ENCODE data around the gene CCND1.

DNA sequence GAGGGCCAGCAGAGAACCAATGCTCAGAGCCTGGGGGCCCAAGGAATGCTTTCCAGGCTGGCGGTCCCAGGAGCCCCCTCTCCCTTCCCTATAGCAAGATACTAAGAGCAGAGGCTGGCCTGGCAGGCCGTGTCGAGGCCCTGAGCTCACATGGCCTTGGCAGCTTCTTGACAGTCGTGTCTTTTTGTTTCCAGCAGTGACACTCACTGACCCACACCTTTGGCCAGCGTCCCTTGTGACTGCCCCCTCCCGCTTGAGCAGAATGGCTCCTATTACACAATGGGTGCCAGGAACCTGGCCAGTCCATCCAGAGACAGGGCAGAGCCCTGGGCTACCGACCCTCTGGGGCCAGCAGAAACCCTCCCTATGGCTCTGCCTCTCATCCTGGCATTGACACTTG lies 6.4 kb upstream of the CCND1 start:
- TF ChIP-seq, protein P1, sequence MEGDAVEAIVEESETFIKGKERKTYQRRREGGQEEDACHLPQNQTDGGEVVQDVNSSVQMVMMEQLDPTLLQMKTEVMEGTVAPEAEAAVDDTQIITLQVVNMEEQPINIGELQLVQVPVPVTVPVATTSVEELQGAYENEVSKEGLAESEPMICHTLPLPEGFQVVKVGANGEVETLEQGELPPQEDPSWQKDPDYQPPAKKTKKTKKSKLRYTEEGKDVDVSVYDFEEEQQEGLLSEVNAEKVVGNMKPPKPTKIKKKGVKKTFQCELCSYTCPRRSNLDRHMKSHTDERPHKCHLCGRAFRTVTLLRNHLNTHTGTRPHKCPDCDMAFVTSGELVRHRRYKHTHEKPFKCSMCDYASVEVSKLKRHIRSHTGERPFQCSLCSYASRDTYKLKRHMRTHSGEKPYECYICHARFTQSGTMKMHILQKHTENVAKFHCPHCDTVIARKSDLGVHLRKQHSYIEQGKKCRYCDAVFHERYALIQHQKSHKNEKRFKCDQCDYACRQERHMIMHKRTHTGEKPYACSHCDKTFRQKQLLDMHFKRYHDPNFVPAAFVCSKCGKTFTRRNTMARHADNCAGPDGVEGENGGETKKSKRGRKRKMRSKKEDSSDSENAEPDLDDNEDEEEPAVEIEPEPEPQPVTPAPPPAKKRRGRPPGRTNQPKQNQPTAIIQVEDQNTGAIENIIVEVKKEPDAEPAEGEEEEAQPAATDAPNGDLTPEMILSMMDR (conservative IDR thresholded peaks at IDR 0.05; ENCODE audit: low read depth, low read length), result no peak
- no peak for TF ChIP-seq EZH2 (IDR thresholded peaks at IDR 0.05; ENCODE audit: borderline replicate concordance, low read depth, low read length, poor library complexity, severe bottlenecking)

All from A673 (cell line).